Endometrial microvascular endothelial cells (primary cell): ENCODE measurements around the gene RALGDS. TPM values are rescaled to one million over a fixed set of nuclear protein-coding genes. Genes with fewer than 3 reads are reported as not detected.
"Not testable (repeated sequence)": the region's sequence is repeated elsewhere in the genome, so short reads cannot be mapped to it uniquely, and the experiment has no call there.

Source experiments
- in situ Hi-C: cut with HindIII; loops from 2 replicates; pipeline ENCODE4 v1.10.0; 2017; ENCODE audit warnings: low sequenced_read_pairs, low pct_unique_long_range_greater_than_20kb; ENCODE audit errors: inconsistent ontology term
- total RNA-seq: library from RNA; depleted of rRNA; stranded (reverse); fragments of >200 nt; gene quantifications from one replicate; pipeline ENCODE4 v1.2.3, GENCODE V29; 2015; ENCODE audit errors: inconsistent ontology term

Gene RALGDS
- total RNA-seq, 1 donor from 2014 or later: 17.6 TPM

- in situ Hi-C loops: not testable (repeated sequence)
Observed at GRCh38 chr9:133080786-133081779, 40.0 kb downstream of the RALGDS start.

GRCh38 chr9:133080161-133080560 lies 40.9 kb downstream of the RALGDS start:
- in situ Hi-C loops: no loop called here

- in situ Hi-C loops: no loop called here
Observed at GRCh38 chr9:133078486-133078885, 42.6 kb downstream of the RALGDS start.

GRCh38 chr9:133076691-133077090 lies 44.3 kb downstream of the RALGDS start:
- in situ Hi-C loops: no loop called here

- in situ Hi-C loops: no loop called here
Observed at GRCh38 chr9:133075925-133076630, 45.0 kb downstream of the RALGDS start.

- in situ Hi-C loops: no loop called here
Observed at GRCh38 chr9:133074111-133074651, 46.9 kb downstream of the RALGDS start.

GRCh38 chr9:133073086-133074014 lies 47.7 kb downstream of the RALGDS start:
- in situ Hi-C loops: no loop called here

GRCh38 chr9:133072210-133072609 lies 48.8 kb downstream of the RALGDS start:
- in situ Hi-C loops: not testable (repeated sequence)

- in situ Hi-C loops: no loop called here
Observed at GRCh38 chr9:133071484-133072150, 49.4 kb downstream of the RALGDS start.

- in situ Hi-C loops: not testable (repeated sequence)
Observed at GRCh38 chr9:133070985-133071384, 50.1 kb downstream of the RALGDS start.

GRCh38 chr9:133070500-133070961 lies 50.5 kb downstream of the RALGDS start:
- in situ Hi-C loops: not testable (repeated sequence)

- in situ Hi-C loops: not testable (repeated sequence)
Observed at GRCh38 chr9:133068431-133068830, 52.6 kb downstream of the RALGDS start.

GRCh38 chr9:133067813-133068212 lies 53.2 kb downstream of the RALGDS start:
- in situ Hi-C loops: no loop called here

GRCh38 chr9:133067006-133067405 lies 54.0 kb downstream of the RALGDS start:
- in situ Hi-C loops: no loop called here

GRCh38 chr9:133066181-133066983 lies 54.7 kb downstream of the RALGDS start:
- in situ Hi-C loops: no loop called here

- in situ Hi-C loops: no loop called here
Observed at GRCh38 chr9:133065070-133065388, 56.0 kb downstream of the RALGDS start.
